Measurements from ENCODE around the gene SEC14L2.

Gene SEC14L2

DNA sequence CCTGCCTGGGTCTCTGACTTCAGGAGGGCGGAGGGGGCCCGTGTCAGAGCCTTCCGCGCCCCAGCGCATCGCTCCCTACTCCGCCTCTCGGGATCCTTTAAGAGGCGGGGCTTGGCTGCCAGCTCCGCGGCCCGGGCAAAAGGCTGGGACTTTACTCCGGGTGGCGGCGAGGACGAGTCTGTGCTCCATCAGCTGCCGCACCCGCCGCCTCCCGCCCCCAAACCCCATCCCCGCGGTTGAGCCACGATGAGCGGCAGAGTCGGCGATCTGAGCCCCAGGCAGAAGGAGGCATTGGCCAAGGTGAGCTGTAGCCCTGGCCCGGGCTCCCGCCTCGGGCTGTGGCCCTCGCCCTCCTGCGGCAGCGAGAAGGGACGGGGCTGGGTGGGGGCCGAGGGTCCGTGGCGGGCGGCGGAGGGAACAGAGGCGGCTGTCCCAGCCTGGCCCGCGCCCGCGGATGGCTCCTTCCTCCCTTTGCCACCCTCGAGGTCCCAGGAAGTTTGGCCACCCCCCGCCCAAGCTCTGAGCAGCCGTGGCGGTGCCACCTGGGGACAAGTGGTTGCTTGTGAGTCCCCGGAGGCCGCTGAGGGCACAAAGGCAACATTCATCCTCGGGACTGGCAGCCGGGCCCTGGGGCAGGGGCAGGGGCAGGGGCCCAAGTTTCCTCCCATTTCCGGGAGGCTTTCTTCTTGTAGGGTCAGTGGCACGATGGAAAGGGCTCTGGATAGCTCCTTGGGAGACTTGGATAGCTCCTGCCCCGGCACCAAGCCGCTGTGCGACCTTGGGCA is at the start of gene SEC14L2:
SEC14L2 (plus strand) TSS at position 148 of the 785 bp plus-strand sequence; CDS start at position 247, 99 bp downstream.
- Histone ChIP-seq H3K27ac (no peak within 1 kb of the TSS), H3K4me3 (peak within 1 kb of the TSS; percentile 64), H3K9me3 (ENCODE audit: low read depth, low read length) (no peaks in the 10 kb centered on the region), H3K9ac (ENCODE audit: insufficient read length) (no peak within 1 kb of the TSS), H3K36me3 (ENCODE audit: insufficient read depth, low read length) (no peaks in the 10 kb centered on the region)
- TF ChIP-seq FOXP2 (optimal IDR thresholded peaks at IDR 0.05; ENCODE audit: control extremely low read depth, extremely low read length, insufficient read depth) (no peak), EZH2 (IDR thresholded peaks at IDR 0.05) (no peak), POLR2AphosphoS5 (IDR thresholded peaks at IDR 0.05; ENCODE audit: borderline replicate concordance, low read depth, low read length) (no peak)
- DNase-seq (ENCODE audit: low read depth, low spot score) = no peak

DNA sequence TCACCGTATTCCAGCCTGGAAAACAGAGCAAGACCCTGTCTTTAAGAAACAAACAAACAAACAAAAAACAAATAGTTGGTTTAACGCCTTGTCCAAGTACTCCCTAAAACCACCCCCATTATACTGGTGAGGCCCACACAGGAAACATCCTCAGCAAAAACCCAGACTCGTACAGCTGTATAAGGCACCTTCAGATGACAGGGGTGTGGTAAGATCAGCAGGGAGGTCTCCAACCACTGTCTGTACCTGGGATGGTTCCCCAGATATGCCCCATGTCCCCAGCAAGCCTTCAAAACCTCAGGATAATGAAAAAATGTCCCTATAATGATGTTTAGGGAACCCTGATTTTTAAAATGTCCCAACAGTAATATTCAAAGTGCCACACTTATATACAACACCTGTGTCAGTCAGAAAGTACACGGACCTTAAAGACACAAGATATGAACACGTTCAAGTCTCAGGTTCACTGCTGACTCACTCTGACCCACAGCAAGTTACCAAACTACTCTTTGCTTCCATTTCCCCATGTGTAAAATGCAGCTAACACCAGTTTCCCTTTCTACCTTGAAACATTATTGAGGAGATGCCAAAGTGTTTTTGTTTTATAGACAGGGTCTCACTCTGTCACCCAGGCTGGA is 49.4 kb upstream of the SEC14L2 start:
- peaks cover 93% of the 10 kb centered on the region for H3K36me3 ChIP-seq (ENCODE audit: insufficient read depth, low read length)
- H3K27ac ChIP-seq = no peak overlapping the region
- H3K9ac ChIP-seq (ENCODE audit: insufficient read length) = no peak overlapping the region
- H3K9me3 ChIP-seq (ENCODE audit: low read depth, low read length) = no peaks in the 10 kb centered on the region
- no peak for DNase-seq (ENCODE audit: low read depth, low spot score)
- TF ChIP-seq EZH2 (IDR thresholded peaks at IDR 0.05) = no peak
- no peak for TF ChIP-seq POLR2AphosphoS5 (IDR thresholded peaks at IDR 0.05; ENCODE audit: borderline replicate concordance, low read depth, low read length)
- no peak for TF ChIP-seq FOXP2 (optimal IDR thresholded peaks at IDR 0.05; ENCODE audit: control extremely low read depth, extremely low read length, insufficient read depth)
- no peak overlapping the region for H3K4me3 ChIP-seq

DNA sequence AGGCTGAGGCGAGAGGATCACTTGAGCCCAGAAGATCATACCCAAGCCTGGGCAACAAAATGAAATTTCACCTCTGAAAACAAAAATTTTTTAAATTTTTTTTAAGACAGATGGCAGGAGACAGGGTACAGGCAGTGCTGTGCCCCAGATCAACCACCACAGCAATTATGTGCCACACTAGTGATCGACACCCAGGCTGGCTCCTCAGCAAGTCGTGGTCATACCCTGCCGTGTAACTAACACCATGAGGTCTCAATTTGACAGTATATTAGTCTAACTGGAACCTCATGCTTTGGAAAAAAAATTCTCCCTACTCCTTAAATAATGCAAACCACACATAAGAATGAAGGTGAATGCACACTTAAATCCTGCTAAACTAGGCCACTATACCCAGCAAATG is 48.4 kb upstream of the SEC14L2 start:
- Histone ChIP-seq H3K27ac (no peak overlapping the region), H3K9ac (ENCODE audit: insufficient read length) (no peak overlapping the region), H3K9me3 (ENCODE audit: low read depth, low read length) (no peaks in the 10 kb centered on the region), H3K4me3 (no peak overlapping the region), H3K36me3 (ENCODE audit: insufficient read depth, low read length) (peaks cover 90% of the 10 kb centered on the region)
- DNase-seq (ENCODE audit: low read depth, low spot score) = no peak
- no peak for TF ChIP-seq FOXP2 (optimal IDR thresholded peaks at IDR 0.05; ENCODE audit: control extremely low read depth, extremely low read length, insufficient read depth)
- no peak for TF ChIP-seq POLR2AphosphoS5 (IDR thresholded peaks at IDR 0.05; ENCODE audit: borderline replicate concordance, low read depth, low read length)
- no peak for TF ChIP-seq EZH2 (IDR thresholded peaks at IDR 0.05)

DNA sequence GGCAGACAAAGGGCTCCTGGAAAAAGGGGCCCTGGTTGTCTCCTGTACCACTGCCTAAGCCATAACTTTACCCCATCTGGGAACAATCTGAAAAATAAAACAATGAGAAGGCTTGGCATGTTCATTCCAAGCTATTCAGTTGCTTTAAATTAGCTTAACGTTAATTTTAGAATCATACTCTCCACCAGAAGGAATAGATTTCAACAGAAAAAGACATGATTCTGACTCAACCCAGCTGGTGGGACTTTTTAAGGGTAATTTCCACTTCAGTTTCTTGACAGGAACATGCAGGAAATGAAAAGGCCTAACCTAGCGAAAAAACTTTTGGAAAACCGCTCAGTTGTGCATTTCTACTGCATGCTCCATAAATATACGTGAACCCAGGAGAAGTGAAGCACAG is 48.0 kb upstream of the SEC14L2 start:
- Histone ChIP-seq H3K27ac (no peak overlapping the region), H3K9me3 (ENCODE audit: low read depth, low read length) (no peaks in the 10 kb centered on the region), H3K36me3 (ENCODE audit: insufficient read depth, low read length) (peaks cover 90% of the 10 kb centered on the region), H3K4me3 (no peak overlapping the region), H3K9ac (ENCODE audit: insufficient read length) (no peak overlapping the region)
- no peak for TF ChIP-seq FOXP2 (optimal IDR thresholded peaks at IDR 0.05; ENCODE audit: control extremely low read depth, extremely low read length, insufficient read depth)
- no peak for TF ChIP-seq EZH2 (IDR thresholded peaks at IDR 0.05)
- no peak for TF ChIP-seq POLR2AphosphoS5 (IDR thresholded peaks at IDR 0.05; ENCODE audit: borderline replicate concordance, low read depth, low read length)
- DNase-seq (ENCODE audit: low read depth, low spot score) = no peak

DNA sequence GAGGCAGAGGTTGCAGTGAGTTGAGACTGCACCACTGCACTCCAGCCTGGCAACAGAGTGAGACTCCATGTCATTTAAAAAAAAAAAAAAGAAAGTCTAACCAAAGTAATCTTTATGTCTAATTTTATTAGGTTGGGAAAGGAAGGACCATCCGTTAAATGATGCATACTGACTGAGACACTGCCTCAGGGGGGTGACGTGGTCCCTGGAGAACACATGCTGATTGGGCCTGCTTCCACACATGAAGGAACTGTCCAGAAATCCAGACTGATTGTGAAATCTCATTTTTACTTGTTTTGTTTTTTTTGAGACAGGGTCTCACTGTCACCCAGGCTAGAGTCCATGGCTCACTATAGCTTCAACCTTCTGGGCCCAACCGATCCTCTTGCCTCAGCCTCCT is 45.6 kb upstream of the SEC14L2 start:
- H3K36me3 ChIP-seq (ENCODE audit: insufficient read depth, low read length) = peaks cover 73% of the 10 kb centered on the region
- no peak overlapping the region for H3K27ac ChIP-seq
- no peak for DNase-seq (ENCODE audit: low read depth, low spot score)
- H3K9me3 ChIP-seq (ENCODE audit: low read depth, low read length) = no peaks in the 10 kb centered on the region
- no peak overlapping the region for H3K4me3 ChIP-seq
- H3K9ac ChIP-seq (ENCODE audit: insufficient read length) = no peak overlapping the region
- no peak for TF ChIP-seq EZH2 (IDR thresholded peaks at IDR 0.05)

DNA sequence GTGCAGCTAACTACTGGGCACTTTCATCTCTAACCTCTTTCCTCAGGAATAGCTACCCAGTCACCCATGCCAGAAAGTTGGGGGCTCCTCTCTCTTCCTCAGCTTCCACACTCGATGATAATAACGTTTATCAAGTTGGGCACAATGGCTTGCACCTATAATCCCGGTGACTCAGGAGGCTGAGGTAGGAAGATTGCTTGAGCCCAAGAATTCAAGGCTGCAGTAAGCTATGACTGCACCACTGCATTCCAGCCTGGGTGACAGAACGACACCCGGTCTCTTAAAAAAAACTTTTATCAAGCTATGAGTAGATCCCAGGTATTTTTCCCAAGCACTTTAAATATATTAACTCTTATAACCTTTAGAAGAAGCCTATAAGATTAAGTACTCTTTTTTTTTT is 42.2 kb upstream of the SEC14L2 start:
- no peak overlapping the region for H3K4me3 ChIP-seq
- TF ChIP-seq FOXP2 (optimal IDR thresholded peaks at IDR 0.05; ENCODE audit: control extremely low read depth, extremely low read length, insufficient read depth) (no peak), EZH2 (IDR thresholded peaks at IDR 0.05) (no peak), POLR2AphosphoS5 (IDR thresholded peaks at IDR 0.05; ENCODE audit: borderline replicate concordance, low read depth, low read length) (no peak)
- H3K9ac ChIP-seq (ENCODE audit: insufficient read length) = peak overlapping the region; percentile 26
- H3K27ac ChIP-seq = no peak overlapping the region
- DNase-seq (ENCODE audit: low read depth, low spot score) = no peak
- no peaks in the 10 kb centered on the region for H3K9me3 ChIP-seq (ENCODE audit: low read depth, low read length)
- peaks cover 44% of the 10 kb centered on the region for H3K36me3 ChIP-seq (ENCODE audit: insufficient read depth, low read length)

DNA sequence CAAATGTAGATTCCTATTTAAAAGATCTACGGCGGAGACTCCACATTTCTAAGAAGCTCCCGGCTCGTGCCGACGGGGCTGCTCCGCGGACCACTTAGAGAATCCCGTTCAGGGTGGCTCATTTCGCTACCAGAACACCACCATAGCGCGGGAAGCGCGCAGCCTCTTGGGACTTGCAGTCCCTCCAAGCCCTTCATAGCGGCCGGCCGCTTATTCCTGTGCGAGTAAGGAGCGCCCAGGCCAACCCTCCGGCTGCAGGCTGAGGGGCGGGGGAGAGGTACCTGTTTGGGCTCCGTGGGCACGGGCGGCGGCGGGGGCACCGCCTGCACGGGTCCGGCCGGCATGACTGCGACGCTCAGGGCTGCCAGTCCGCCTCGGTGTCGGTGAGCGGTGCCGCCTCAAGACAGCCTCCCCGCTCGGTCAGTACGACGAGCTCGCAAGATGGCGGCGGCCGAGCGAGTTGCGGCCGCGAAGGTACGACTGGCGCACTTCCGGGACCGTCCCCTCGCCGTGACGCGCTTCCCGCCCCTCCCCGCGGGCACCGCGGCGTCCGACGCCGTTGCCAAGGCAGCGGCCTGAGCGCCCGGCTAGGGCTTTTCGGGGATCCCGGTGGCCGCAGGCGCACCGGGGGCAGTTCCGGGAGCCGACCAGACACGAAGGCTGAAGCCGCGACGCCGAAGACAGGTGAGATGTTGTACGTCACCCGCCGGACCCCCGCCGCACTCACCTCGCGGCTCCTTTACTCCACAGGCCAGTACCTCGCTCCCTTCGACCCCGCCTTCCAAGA is 40.2 kb upstream of the SEC14L2 start, which contains the start of the genes CCDC157 and SF3A1:
CCDC157 (plus strand) TSS at position 559 of the 787 bp plus-strand sequence. CDS start 8,994 bp downstream, outside the sequence.
SF3A1 (minus strand) TSS at position 446 of the 787 bp plus-strand sequence; CDS start at position 344, 102 bp downstream.
- Histone ChIP-seq H3K4me3 (peak within 1 kb of the TSS; percentile 86), H3K36me3 (ENCODE audit: insufficient read depth, low read length) (peaks cover 26% of the 10 kb centered on the region), H3K9ac (ENCODE audit: insufficient read length) (peak within 1 kb of the TSS; percentile 94), H3K27ac (peak within 1 kb of the TSS; percentile 66), H3K9me3 (ENCODE audit: low read depth, low read length) (no peaks in the 10 kb centered on the region)
- peak; percentile 87 for TF ChIP-seq POLR2AphosphoS5 (IDR thresholded peaks at IDR 0.05; ENCODE audit: borderline replicate concordance, low read depth, low read length)
- TF ChIP-seq EZH2 (IDR thresholded peaks at IDR 0.05) = no peak
- peak; percentile 39 for TF ChIP-seq FOXP2 (optimal IDR thresholded peaks at IDR 0.05; ENCODE audit: control extremely low read depth, extremely low read length, insufficient read depth)
- DNase-seq (ENCODE audit: low read depth, low spot score) = no peak

DNA sequence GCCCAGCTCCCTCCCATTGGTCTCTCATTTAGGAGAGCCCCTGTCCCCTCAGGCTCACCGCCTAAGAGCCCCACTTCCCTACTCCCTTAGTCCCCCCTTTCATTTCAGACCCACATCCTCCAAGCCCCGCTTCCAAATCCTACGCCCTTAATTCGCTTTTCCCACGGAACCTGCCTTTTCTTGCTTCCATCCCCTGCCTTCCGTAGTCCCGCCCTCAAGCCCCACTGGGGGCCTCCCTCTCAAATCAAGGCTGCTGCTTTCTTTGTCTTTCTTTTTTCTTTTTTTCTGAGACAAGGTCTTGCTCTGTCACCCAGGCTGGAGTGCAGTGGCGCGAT is 39.6 kb upstream of the SEC14L2 start:
- Histone ChIP-seq H3K9me3 (ENCODE audit: low read depth, low read length) (no peaks in the 10 kb centered on the region), H3K9ac (ENCODE audit: insufficient read length) (peak overlapping the region; percentile 94), H3K4me3 (peak overlapping the region; percentile 86), H3K27ac (no peak overlapping the region), H3K36me3 (ENCODE audit: insufficient read depth, low read length) (peaks cover 21% of the 10 kb centered on the region)
- TF ChIP-seq FOXP2 (optimal IDR thresholded peaks at IDR 0.05; ENCODE audit: control extremely low read depth, extremely low read length, insufficient read depth) (no peak), EZH2 (IDR thresholded peaks at IDR 0.05) (no peak), POLR2AphosphoS5 (IDR thresholded peaks at IDR 0.05; ENCODE audit: borderline replicate concordance, low read depth, low read length) (no peak)
- no peak for DNase-seq (ENCODE audit: low read depth, low spot score)

Data from SK-N-MC (cell line).